OCI-LY3 (cell line): ENCODE results near the gene HOXD8.

Source experiments
- H2AFZ ChIP-seq: fragments of 200-600, 300-600 bp; shearing (Covaris generic); 2 replicates; pipeline ENCODE4 v1.6.0; 2014; ENCODE audit warnings: antibody characterized with exemption, low read depth, low read length
- H3K27ac ChIP-seq: fragments of 200-600, 300-600 bp; sonication (generic); 2 replicates; pipeline ENCODE4 v1.5.1; 2014; ENCODE audit warnings: mild to moderate bottlenecking, low read length, moderate library complexity, mixed read lengths
- H3K27me3 ChIP-seq: fragments of 200-600, 300-600 bp; sonication (generic); 2 replicates; pipeline ENCODE4 v1.6.1; 2014; ENCODE audit warnings: low read depth, low read length, mixed read lengths
- H3K36me3 ChIP-seq: fragments of 200-600, 300-600 bp; sonication (generic); replicated peaks from 2 replicates; pipeline ENCODE3; 2014; ENCODE audit warnings: low read depth, low read length, mixed read lengths
- H3K4me1 ChIP-seq: fragments of 300-600, 200-600 bp; sonication (generic); 2 replicates; pipeline ENCODE4 v1.6.1; 2014; ENCODE audit warnings: low read length, mixed read lengths
- H3K4me2 ChIP-seq: fragments of 200-600, 300-600 bp; sonication (generic); 2 replicates; pipeline ENCODE4 v1.6.1; 2014; ENCODE audit warnings: low read length, mixed read lengths
- H3K4me3 ChIP-seq: fragments of 300-600, 200-600 bp; sonication (generic); 2 replicates; pipeline ENCODE4 v1.5.1; 2014; ENCODE audit warnings: antibody characterized with exemption, mild to moderate bottlenecking, low read length, moderate library complexity
- H3K79me2 ChIP-seq: fragments of 300-600, 200-600 bp; shearing (Covaris generic); 2 replicates; pipeline ENCODE4 v1.6.1; 2014; ENCODE audit warnings: mild to moderate bottlenecking, low read length, mixed read lengths
- H3K9ac ChIP-seq: fragments of 300-600, 200-600 bp; shearing (Covaris generic); 2 replicates; pipeline ENCODE4 v1.6.0; 2014; ENCODE audit warnings: mild to moderate bottlenecking, low read length, moderate library complexity
- H3K9me3 ChIP-seq: fragments of 200-600, 300-600 bp; shearing (Covaris generic); 2 replicates; pipeline ENCODE4 v1.6.1; 2014; ENCODE audit warnings: low read length, mixed read lengths; ENCODE audit not compliant: insufficient read depth
- H4K20me1 ChIP-seq: fragments of 200-600, 300-600 bp; sonication (generic); 2 replicates; pipeline ENCODE4 v1.6.1; 2016; ENCODE audit warnings: low read length, mixed read lengths; ENCODE audit not compliant: insufficient read depth
- EZH2phosphoT487 ChIP-seq: fragments of 200-600 bp; shearing (Covaris generic); IDR thresholded peaks from 2 replicates; pipeline ENCODE4 v1.6.1; 2018; ENCODE audit warnings: antibody characterized with exemption, mixed run types, low read depth
- TF ChIP-seq, protein P1 (sequence below): fragments of 200-600, 300-600 bp; sonication (generic); IDR thresholded peaks from 2 replicates; pipeline ENCODE4 v1.5.1; 2014; ENCODE audit warnings: antibody characterized with exemption, low read length, low read depth

The HOXD8 gene

DNA sequence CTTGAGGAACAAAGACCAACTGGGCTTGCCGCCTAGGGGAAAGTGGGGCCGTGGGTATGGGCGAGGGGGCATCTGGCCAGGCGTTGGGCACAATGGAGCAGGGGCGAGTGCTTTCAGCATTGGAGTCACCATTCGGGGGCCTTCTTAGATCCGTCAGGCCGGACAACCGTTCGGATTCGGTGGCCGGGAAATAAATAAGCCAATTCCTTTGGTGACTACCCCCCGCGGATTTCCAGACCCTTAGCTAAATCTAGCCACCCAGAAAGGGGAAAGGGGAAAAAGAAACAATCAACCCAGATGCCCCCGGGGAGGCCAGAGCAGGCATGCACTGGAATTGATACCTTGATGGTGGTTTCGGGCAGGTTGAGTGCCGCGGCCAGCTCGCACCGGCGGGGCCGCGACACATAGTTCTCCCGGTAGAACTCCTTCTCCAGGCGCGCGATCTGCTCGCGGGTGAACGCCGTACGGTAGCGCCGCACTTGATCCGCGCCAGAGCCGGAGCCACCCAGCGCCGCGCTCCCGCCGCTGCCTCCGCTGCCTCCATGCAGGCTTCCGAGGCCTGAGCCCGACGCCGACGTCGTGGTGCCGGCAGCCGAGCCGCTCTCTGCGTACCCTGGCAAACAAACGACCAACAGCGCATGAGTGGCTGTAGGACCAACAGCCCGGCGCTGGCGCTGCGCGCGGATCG lies 47.5 kb upstream of the HOXD8 start:
- Histone ChIP-seq H3K4me3 (no peak overlapping the region), H3K36me3 (no peaks in the 10 kb centered on the region), H2AFZ (no peak overlapping the region), H3K27ac (no peak overlapping the region), H3K9ac (no peak overlapping the region), H3K27me3 (no peaks in the 10 kb centered on the region), H3K4me1 (no peaks in the 10 kb centered on the region), H3K4me2 (no peak overlapping the region), H3K9me3 (no peaks in the 10 kb centered on the region), H4K20me1 (no peaks in the 10 kb centered on the region), H3K79me2 (no peaks in the 10 kb centered on the region)
- no peak for TF ChIP-seq EZH2phosphoT487
- TF ChIP-seq, protein P1, sequence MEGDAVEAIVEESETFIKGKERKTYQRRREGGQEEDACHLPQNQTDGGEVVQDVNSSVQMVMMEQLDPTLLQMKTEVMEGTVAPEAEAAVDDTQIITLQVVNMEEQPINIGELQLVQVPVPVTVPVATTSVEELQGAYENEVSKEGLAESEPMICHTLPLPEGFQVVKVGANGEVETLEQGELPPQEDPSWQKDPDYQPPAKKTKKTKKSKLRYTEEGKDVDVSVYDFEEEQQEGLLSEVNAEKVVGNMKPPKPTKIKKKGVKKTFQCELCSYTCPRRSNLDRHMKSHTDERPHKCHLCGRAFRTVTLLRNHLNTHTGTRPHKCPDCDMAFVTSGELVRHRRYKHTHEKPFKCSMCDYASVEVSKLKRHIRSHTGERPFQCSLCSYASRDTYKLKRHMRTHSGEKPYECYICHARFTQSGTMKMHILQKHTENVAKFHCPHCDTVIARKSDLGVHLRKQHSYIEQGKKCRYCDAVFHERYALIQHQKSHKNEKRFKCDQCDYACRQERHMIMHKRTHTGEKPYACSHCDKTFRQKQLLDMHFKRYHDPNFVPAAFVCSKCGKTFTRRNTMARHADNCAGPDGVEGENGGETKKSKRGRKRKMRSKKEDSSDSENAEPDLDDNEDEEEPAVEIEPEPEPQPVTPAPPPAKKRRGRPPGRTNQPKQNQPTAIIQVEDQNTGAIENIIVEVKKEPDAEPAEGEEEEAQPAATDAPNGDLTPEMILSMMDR, result no peak

DNA sequence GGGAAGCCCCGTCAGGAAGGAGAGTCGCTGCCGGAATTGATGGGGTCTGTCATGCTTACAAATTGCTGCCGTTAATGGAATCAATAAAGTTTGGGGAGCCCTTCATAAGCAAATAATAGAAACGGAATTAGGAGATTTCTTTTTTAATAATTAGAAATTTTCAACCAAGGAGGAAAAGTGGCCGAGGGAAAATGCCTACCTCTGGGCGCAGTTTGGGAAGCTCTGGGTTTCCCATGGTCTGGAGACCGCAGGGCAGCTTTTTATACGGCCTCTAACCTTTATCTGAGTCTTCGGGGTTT lies 47.0 kb upstream of the HOXD8 start:
- Histone ChIP-seq H3K9me3 (no peaks in the 10 kb centered on the region), H4K20me1 (no peaks in the 10 kb centered on the region)

GRCh38 chr2:176082824-176083751 lies 46.4 kb upstream of the HOXD8 start:
- Histone ChIP-seq H3K4me3 (no peak overlapping the region), H3K9me3 (no peaks in the 10 kb centered on the region), H3K4me2 (no peak overlapping the region), H3K27ac (no peak overlapping the region), H3K9ac (no peak overlapping the region), H3K36me3 (no peaks in the 10 kb centered on the region), H3K27me3 (no peaks in the 10 kb centered on the region), H4K20me1 (no peaks in the 10 kb centered on the region), H2AFZ (no peak overlapping the region), H3K79me2 (no peaks in the 10 kb centered on the region), H3K4me1 (no peaks in the 10 kb centered on the region)
- TF ChIP-seq, protein P1, result no peak
- no peak for TF ChIP-seq EZH2phosphoT487

More for the DNA sequence above, 47.0 kb upstream of the HOXD8 start:
- H3K9ac ChIP-seq, result no peak overlapping the region
- no peaks in the 10 kb centered on the region for H3K79me2 ChIP-seq
- H2AFZ ChIP-seq, result no peak overlapping the region
- H3K4me2 ChIP-seq, result no peak overlapping the region
- no peaks in the 10 kb centered on the region for H3K4me1 ChIP-seq
- no peak overlapping the region for H3K27ac ChIP-seq
- H3K4me3 ChIP-seq, result no peak overlapping the region
- no peaks in the 10 kb centered on the region for H3K27me3 ChIP-seq
- no peak for TF ChIP-seq EZH2phosphoT487
- TF ChIP-seq, protein P1, result no peak
- H3K36me3 ChIP-seq, result no peaks in the 10 kb centered on the region

- H3K4me1 ChIP-seq, result no peaks in the 10 kb centered on the region
- H3K79me2 ChIP-seq, result no peaks in the 10 kb centered on the region
- no peak within 1 kb of the TSS for H2AFZ ChIP-seq
- H4K20me1 ChIP-seq, result no peaks in the 10 kb centered on the region
- no peak within 1 kb of the TSS for H3K9ac ChIP-seq
- no peak within 1 kb of the TSS for H3K27ac ChIP-seq
- no peaks in the 10 kb centered on the region for H3K9me3 ChIP-seq
- H3K27me3 ChIP-seq, result no peaks in the 10 kb centered on the region; the same call in 1 of the 2 replicates
- H3K4me3 ChIP-seq, result no peak within 1 kb of the TSS
- H3K36me3 ChIP-seq, result no peaks in the 10 kb centered on the region
- H3K4me2 ChIP-seq, result no peak within 1 kb of the TSS
- TF ChIP-seq EZH2phosphoT487, result no peak
- TF ChIP-seq, protein P1, result no peak
Observed at GRCh38 chr2:176083796-176084261, 45.7 kb upstream of the HOXD8 start, which contains the start of gene EVX2. EVX2 (minus strand) TSS chr2:176083962; CDS start chr2:176083776, 186 bp downstream.
